GM12878 (cell line): ENCODE results near the gene ANAPC7. TPM values are rescaled to one million over a fixed set of nuclear protein-coding genes. Genes with fewer than 3 reads are reported as not detected.
"Not testable (repeated sequence)": the region's sequence is repeated elsewhere in the genome, so short reads cannot be mapped to it uniquely, and the experiment has no call there.

Experiments used
- ATAC-seq: fragments of 200-7000 bp; cut with Tn5 transposase; 3 replicates; pipeline ENCODE4 v1.9.1; 2020; ENCODE audit warnings: mild to moderate bottlenecking, moderate library complexity
- BruUV-seq: library from RNA; stranded (reverse); fragments of 400-500 nt; replicated peaks from 2 replicates; lab custom pipeline; 2021; lab: Mats Ljungman, UMichigan
- CTCF ChIA-PET: fragments of 300-600 bp; sonication (Branson Sonifier 250); formaldehyde crosslinking; extraction: SDS; loops from one replicate; lab custom pipeline; 2021; ENCODE audit warnings: inconsistent platforms; lab: Yijun Ruan, JAX
- POLR2A ChIA-PET: fragments of 350-600 bp; formaldehyde crosslinking; extraction: SDS; loops from one replicate; lab custom pipeline; 2021; ENCODE audit warnings: inconsistent platforms; lab: Charles Lee
- RAD21 ChIA-PET: fragments of 300-600 bp; sonication (Branson Sonifier 250); formaldehyde crosslinking; loops from one replicate; lab custom pipeline; 2023; ENCODE audit warnings: antibody characterized with exemption; ENCODE audit not compliant: unreplicated experiment; lab: Charles Lee
- SMC1A ChIA-PET: fragments of 300-600 bp; sonication (Branson Sonifier 250); formaldehyde crosslinking; loops from one replicate; lab custom pipeline; 2023; ENCODE audit not compliant: unreplicated experiment, uncharacterized antibody; lab: Charles Lee
- DNase-seq: peaks from one replicate; pipeline ENCODE4 v3.0.0-alpha.2; 2011; ENCODE audit warnings: low read depth, low spot score
- FAIRE-seq: peaks from 3 replicates; lab custom pipeline; 2011; peaks lifted over from hg19 to GRCh38; lab: Jason Lieb, UNC
- H2AFZ ChIP-seq: 2 replicates; pipeline ENCODE4 v1.6.0; 2011; ENCODE audit warnings: low read depth, low read length, control low read depth; ENCODE audit not compliant: control insufficient read depth
- H3K27ac ChIP-seq: 2 replicates; pipeline ENCODE4 v1.5.1; 2011; ENCODE audit warnings: control low read depth; ENCODE audit not compliant: control insufficient read depth, insufficient read depth
- H3K27me3 ChIP-seq, 2 experiments: replicated peaks in 1 of 2; 2 replicates each; pipeline versions ENCODE4 v1.6.0 to v1.6.1; 2011; ENCODE audit warnings: low read length in 1 of 2; ENCODE audit not compliant: control insufficient read depth in 2 of 2, insufficient read depth in 2 of 2
- H3K36me3 ChIP-seq, 2 experiments: 2 replicates each; pipeline ENCODE4 v1.5.1; 2011; ENCODE audit warnings: low read length in 1 of 2; ENCODE audit not compliant: control insufficient read depth in 2 of 2, insufficient read depth in 2 of 2
- H3K4me1 ChIP-seq: 2 replicates; pipeline ENCODE4 v1.6.1; 2011; ENCODE audit warnings: mild to moderate bottlenecking, low read length, moderate library complexity, mixed read lengths; ENCODE audit not compliant: control insufficient read depth, insufficient read depth
- H3K4me2 ChIP-seq: 2 replicates; pipeline ENCODE4 v1.6.0; 2011; ENCODE audit warnings: control low read depth; ENCODE audit not compliant: control insufficient read depth, insufficient read depth
- H3K4me3 ChIP-seq: fragments of 200-600 bp; sonication (generic); 2 replicates; pipeline ENCODE4 v1.5.1; 2016
- H3K79me2 ChIP-seq: 2 replicates; pipeline ENCODE4 v1.6.0; 2011; ENCODE audit warnings: low read length; ENCODE audit not compliant: control insufficient read depth, insufficient read depth
- H3K9ac ChIP-seq: 2 replicates; pipeline ENCODE4 v1.8.0; 2011; ENCODE audit warnings: low read length, control low read depth, mixed read lengths; ENCODE audit not compliant: control insufficient read depth, insufficient read depth
- H3K9me3 ChIP-seq: replicated peaks from 3 replicates; pipeline ENCODE4 v1.5.1; 2011; ENCODE audit warnings: mild to moderate bottlenecking, low read length; ENCODE audit not compliant: control insufficient read depth, insufficient read depth
- H4K20me1 ChIP-seq: 2 replicates; pipeline ENCODE4 v1.6.0; 2011; ENCODE audit not compliant: control insufficient read depth, insufficient read depth
- JUNB ChIP-seq: IDR thresholded peaks from 2 replicates; pipeline ENCODE4 v1.6.1; 2016; ENCODE audit warnings: antibody characterized with exemption, mild to moderate bottlenecking
- NFYA ChIP-seq: IDR thresholded peaks from 2 replicates; pipeline ENCODE4 v1.6.1; 2011; ENCODE audit warnings: low read depth, mild to moderate bottlenecking, low read length, improper control_type of control experiment, borderline replicate concordance
- NR2F1 ChIP-seq: fragments of 450-650 bp; conservative IDR thresholded peaks from 2 replicates; pipeline ENCODE4 v1.6.1; 2017; ENCODE audit warnings: mild to moderate bottlenecking
- PRDM15 ChIP-seq: fragments of 450-650 bp; formaldehyde crosslinking; IDR thresholded peaks from 2 replicates; pipeline ENCODE4 v1.4.0; 2020; ENCODE audit warnings: mild to moderate bottlenecking, moderate library complexity
- RUNX3 ChIP-seq: IDR thresholded peaks from 2 replicates; pipeline ENCODE4 v1.6.1; 2012; ENCODE audit warnings: low read length, inconsistent platforms
- WGBS: methylation state at CpG from one replicate; pipeline ENCODE4 v1.1.6; 2016; ENCODE audit warnings: low lambda C conversion rate; ENCODE audit not compliant: insufficient replicate concordance, insufficient coverage; ENCODE audit errors: missing lambda C conversion rate; 5-methylcytosine and 5-hydroxymethylcytosine counted together
- in situ Hi-C: fragments of 300-500 bp; cut with MboI; formaldehyde crosslinking; loops from 9 replicates; pipeline ENCODE4 v1.14.3; 2018; ENCODE audit warnings: mixed read lengths
- intact Hi-C: fragments of 100-400 bp; cut with micrococcal nuclease; formaldehyde crosslinking; loops from one replicate; pipeline ENCODE4 v1.14.2; 2022; ENCODE audit not compliant: unreplicated experiment
- polyA plus RNA-seq, 11 experiments: library from polyadenylated mRNA; depleted of rRNA in 4 of 11; unstranded in 6 of 11; stranded (reverse) in 5 of 11; fragments of >200 nt; fragmentation: Nextera tagmentation in 4 of 11; fragmentation: Illumina TruSeq in 1 of 11; extraction: Ambion mirVana in 4 of 11; extraction: Trizol in 1 of 11; gene quantifications; 1 replicate in 1 of 11; 2 replicates in 10 of 11; pipeline versions ENCODE4 v1.2.1 to v1.2.3, GENCODE V29; 2011 to 2016; ENCODE audit warnings: inconsistent platforms in 2 of 11, missing spikeins in 2 of 11, low read depth in 1 of 11
- total RNA-seq, 4 experiments: library from RNA; depleted of rRNA in 3 of 4; stranded (reverse); fragments of >200 nt in 3 of 4; fragmentation: Illumina TruSeq in 1 of 4; extraction: Trizol in 1 of 4; gene quantifications; 2 replicates each; pipeline versions ENCODE4 v1.2.1 to v1.2.3, GENCODE V29; 2013 to 2021
- TF ChIP-seq, protein P1 (sequence below): IDR thresholded peaks from 2 replicates; pipeline ENCODE4 v1.6.1; 2012; ENCODE audit warnings: low read depth, low read length, improper control_type of control experiment

The ANAPC7 gene
- total and polyA plus RNA-seq, 10 of the 15 experiments (the other 5 are each of a cell fraction or from before 2014, with no cell fraction given): 24.5 to 77.9 (median 58.6) TPM

GRCh38 chr12:110436231-110436630, 32.7 kb upstream of the ANAPC7 start (continued):
- TF ChIP-seq, protein P1, sequence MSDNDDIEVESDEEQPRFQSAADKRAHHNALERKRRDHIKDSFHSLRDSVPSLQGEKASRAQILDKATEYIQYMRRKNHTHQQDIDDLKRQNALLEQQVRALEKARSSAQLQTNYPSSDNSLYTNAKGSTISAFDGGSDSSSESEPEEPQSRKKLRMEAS: no peak

- no peak overlapping the region for H3K4me3 ChIP-seq
- TF ChIP-seq RUNX3: peak; percentile 31; the same call in 1 of the 2 replicates
- TF ChIP-seq PRDM15 (CRISPR knock-in tag): no peak
- TF ChIP-seq NR2F1: 0 out of 2 replicates have a peak, but pooled peaks have one; percentile 26
- TF ChIP-seq NFYA: no peak
- TF ChIP-seq JUNB: peak; percentile 53; the same call in 1 of the 2 replicates
- CTCF ChIA-PET: interaction anchor here (0.6 to 2.4 kb wide), 57 partner anchors 8 to 579 kb away, joined by 3 to 59 read pairs (median 5); partner anchors contain the start of genes ANAPC7, ARPC3, ATP2A2 and FAM216A
- DNase-seq (no peak), FAIRE-seq (peak; percentile 27), ATAC-seq (peak; percentile 38; the same call in 1 of the 3 replicates)
- in situ Hi-C loops (loop anchor here (5.0 kb wide), 1 partner anchor 330 kb away; no protein-coding TSS in a partner anchor), intact Hi-C loops (loop anchor here (1.0 kb wide), 2 partner anchors 77 to 332 kb away; no protein-coding TSS in a partner anchor)
- H3K36me3 ChIP-seq: peaks cover 0 to 9% of the 10 kb centered on the region in 2 experiments; a peak in 1 of 4 replicates
- BruUV-seq: no TSS peak
- no peak overlapping the region for H3K9ac ChIP-seq
- WGBS: 42% methylated on average over 12 of the region's 12 CpGs
- POLR2A ChIA-PET: interaction anchor here (0.6 to 1.3 kb wide), 8 partner anchors 18 to 738 kb away, joined by 3 to 8 read pairs (median 4); partner anchors contain the start of genes ARPC3, RAD9B and VPS29
- no peaks in the 10 kb centered on the region for H3K9me3 ChIP-seq
- no peaks in the 10 kb centered on the region for H3K79me2 ChIP-seq
- no peaks in the 10 kb centered on the region for H3K27me3 ChIP-seq
- no peak overlapping the region for H3K4me2 ChIP-seq
- H3K27ac ChIP-seq: no peak overlapping the region
- no peaks in the 10 kb centered on the region for H4K20me1 ChIP-seq
- SMC1A ChIA-PET: interaction anchor here (0.6 to 2.6 kb wide), 38 partner anchors 9 to 395 kb away, joined by 3 to 28 read pairs (median 4); partner anchors contain the start of gene ARPC3
- RAD21 ChIA-PET: interaction anchor here (0.7 to 2.1 kb wide), 42 partner anchors 12 to 578 kb away, joined by 3 to 34 read pairs (median 4); partner anchors contain the start of genes ARPC3, ATP2A2, FAM216A and GPN3
- H2AFZ ChIP-seq: peak overlapping the region; percentile 60
- peaks cover 5% of the 10 kb centered on the region for H3K4me1 ChIP-seq
Observed at GRCh38 chr12:110431957-110432587, 28.6 kb upstream of the ANAPC7 start.

DNA sequence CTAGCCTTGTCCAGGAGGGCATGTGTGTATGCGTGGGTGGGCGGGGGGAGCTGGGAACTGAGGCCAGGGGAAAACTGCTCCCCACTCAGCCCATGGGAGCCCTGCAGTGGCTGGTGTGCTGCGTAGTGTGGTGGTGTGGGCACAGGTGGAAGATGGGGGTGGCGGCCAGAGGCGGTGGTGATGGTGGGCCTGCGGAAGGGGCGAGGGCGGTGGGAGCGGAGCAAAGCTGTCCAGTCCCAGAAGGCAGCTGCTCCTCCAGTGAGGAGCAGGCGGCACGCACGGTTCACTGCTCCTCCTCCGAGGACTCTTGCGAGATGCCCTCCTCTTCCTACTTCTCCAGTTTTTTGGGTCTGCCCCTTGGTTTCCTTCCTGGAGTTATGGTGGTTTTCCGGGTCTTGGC, 26.2 kb upstream of the ANAPC7 start:
- ChIA-PET POLR2A (interaction anchor here (0.7 kb wide), 1 partner anchor 42 kb away, joined by 4 read pairs; no protein-coding TSS in a partner anchor), SMC1A (interaction anchor here (1.7 kb wide), 1 partner anchor 62 kb away, joined by 3 read pairs; no protein-coding TSS in a partner anchor)
- RAD21 ChIA-PET, H3K4me3 ChIP-seq, H2AFZ ChIP-seq, intact Hi-C loops, DNase-seq, H3K9ac ChIP-seq, ATAC-seq, H3K27me3 ChIP-seq, FAIRE-seq, H3K4me1 ChIP-seq, H3K36me3 ChIP-seq, H3K79me2 ChIP-seq, BruUV-seq, H3K9me3 ChIP-seq, H3K27ac ChIP-seq, H4K20me1 ChIP-seq, H3K4me2 ChIP-seq, CTCF ChIA-PET: not testable (repeated sequence)
- 68% methylated on average over 14 of the region's 15 CpGs for WGBS
- in situ Hi-C loops: loop anchor here (5.0 kb wide), 1 partner anchor 327 kb away; no protein-coding TSS in a partner anchor
